ENCODE data around the gene FAM25G.
"Not testable (repeated sequence)": the region's sequence is repeated elsewhere in the genome, so short reads cannot be mapped to it uniquely, and the experiment has no call there.

FAM25G gene

GRCh38 chr10:47491600-47491999 is at the start of gene FAM25G:
TSS of gene FAM25G (minus strand) at chr10:47491700. CDS start at chr10:47491674, 26 bp downstream.
- DNase-seq (ENCODE audit: low read depth in 1 of 2, low spot score in 1 of 2) = not testable (repeated sequence)

GRCh38 chr10:47536430-47536829 is 44.9 kb upstream of the FAM25G start:
- not testable (repeated sequence) for DNase-seq (ENCODE audit: low read depth in 1 of 2, low spot score in 1 of 2)

- not testable (repeated sequence) for DNase-seq (ENCODE audit: low read depth in 1 of 2, low spot score in 1 of 2)
Observed at GRCh38 chr10:47523475-47523874, 32.0 kb upstream of the FAM25G start, which contains the start of gene AGAP9. TSS of gene AGAP9 (minus strand) at chr10:47523638. CDS start at chr10:47523526, 112 bp downstream.

GRCh38 chr10:47502313-47502712 is 10.8 kb upstream of the FAM25G start:
- not testable (repeated sequence) for DNase-seq (ENCODE audit: low read depth in 1 of 2, low spot score in 1 of 2)

GRCh38 chr10:47494226-47494625 is 2.7 kb upstream of the FAM25G start:
- not testable (repeated sequence) for DNase-seq (ENCODE audit: low read depth in 1 of 2, low spot score in 1 of 2)

- not testable (repeated sequence) for DNase-seq (ENCODE audit: low read depth in 1 of 2, low spot score in 1 of 2)
Observed at GRCh38 chr10:47489630-47490029, 1.9 kb downstream of the FAM25G start.

GRCh38 chr10:47485943-47486342 is 5.6 kb downstream of the FAM25G start:
- not testable (repeated sequence) for DNase-seq (ENCODE audit: low read depth in 1 of 2, low spot score in 1 of 2)

- not testable (repeated sequence) for DNase-seq (ENCODE audit: low read depth in 1 of 2, low spot score in 1 of 2)
Observed at GRCh38 chr10:47484786-47485185, 6.7 kb downstream of the FAM25G start.

- DNase-seq (ENCODE audit: low read depth in 1 of 2, low spot score in 1 of 2) = not testable (repeated sequence)
Observed at GRCh38 chr10:47483923-47484322, 7.6 kb downstream of the FAM25G start, which contains the start of gene ANXA8. TSS of gene ANXA8 (minus strand) at chr10:47484115. CDS start at chr10:47483933, 182 bp downstream.

GRCh38 chr10:47482367-47482766 is 9.1 kb downstream of the FAM25G start:
- DNase-seq (ENCODE audit: low read depth in 1 of 2, low spot score in 1 of 2) = not testable (repeated sequence)

- DNase-seq (ENCODE audit: low read depth in 1 of 2, low spot score in 1 of 2) = not testable (repeated sequence)
Observed at GRCh38 chr10:47481768-47482181, 9.7 kb downstream of the FAM25G start.

- DNase-seq (ENCODE audit: low read depth in 1 of 2, low spot score in 1 of 2) = not testable (repeated sequence)
Observed at GRCh38 chr10:47481182-47481766, 10.2 kb downstream of the FAM25G start.

GRCh38 chr10:47480133-47480532 is 11.4 kb downstream of the FAM25G start:
- DNase-seq (ENCODE audit: low read depth in 1 of 2, low spot score in 1 of 2) = not testable (repeated sequence)

GRCh38 chr10:47478114-47478513 is 13.4 kb downstream of the FAM25G start:
- DNase-seq (ENCODE audit: low read depth in 1 of 2, low spot score in 1 of 2) = not testable (repeated sequence)

GRCh38 chr10:47477078-47477477 is 14.4 kb downstream of the FAM25G start:
- DNase-seq (ENCODE audit: low read depth in 1 of 2, low spot score in 1 of 2) = not testable (repeated sequence)

GRCh38 chr10:47475101-47475500 is 16.4 kb downstream of the FAM25G start:
- not testable (repeated sequence) for DNase-seq (ENCODE audit: low read depth in 1 of 2, low spot score in 1 of 2)

- DNase-seq (ENCODE audit: low read depth in 1 of 2, low spot score in 1 of 2) = not testable (repeated sequence)
Observed at GRCh38 chr10:47473516-47473915, 18.0 kb downstream of the FAM25G start.

- DNase-seq (ENCODE audit: low read depth in 1 of 2, low spot score in 1 of 2) = not testable (repeated sequence)
Observed at GRCh38 chr10:47472647-47473046, 18.9 kb downstream of the FAM25G start.

GRCh38 chr10:47472072-47472471 is 19.4 kb downstream of the FAM25G start:
- not testable (repeated sequence) for DNase-seq (ENCODE audit: low read depth in 1 of 2, low spot score in 1 of 2)

GRCh38 chr10:47468731-47469528 is 22.6 kb downstream of the FAM25G start:
- DNase-seq (ENCODE audit: low read depth in 1 of 2, low spot score in 1 of 2) = not testable (repeated sequence)

- not testable (repeated sequence) for DNase-seq (ENCODE audit: low read depth in 1 of 2, low spot score in 1 of 2)
Observed at GRCh38 chr10:47467957-47468356, 23.5 kb downstream of the FAM25G start.

GRCh38 chr10:47467458-47467857 is 24.0 kb downstream of the FAM25G start:
- DNase-seq (ENCODE audit: low read depth in 1 of 2, low spot score in 1 of 2) = not testable (repeated sequence)

Data from activated CD4-positive, alpha-beta T cell treated with anti-CD3 and anti-CD28 coated beads, Interleukin-2, amount 50 U/mL, for 24 hours (primary cell).